MCF 10A (cell line): ENCODE measurements around the gene AP5S1. TPM values are rescaled to one million over a fixed set of nuclear protein-coding genes. Genes with fewer than 3 reads are reported as not detected.
A peak's percentile ranks its signal among the peaks of the same experiment; 100 is the strongest.

Source experiments
- BruUV-seq: library from RNA; stranded (reverse); fragments of 400-500 nt; replicated peaks from 2 replicates; lab custom pipeline; 2021; lab: Mats Ljungman, UMichigan
- CTCF ChIA-PET: fragments of 300-600 bp; sonication (Branson Sonifier 250); formaldehyde crosslinking; extraction: SDS; loops from one replicate; lab custom pipeline; 2021; ENCODE audit warnings: antibody characterized with exemption, inconsistent platforms; lab: Yijun Ruan, JAX
- POLR2A ChIA-PET: fragments of 300-600, 350-650 bp; sonication (Branson Sonifier 250); formaldehyde crosslinking; extraction: SDS; loops from one replicate; lab custom pipeline; 2020; ENCODE audit warnings: antibody characterized with exemption, inconsistent platforms; lab: Yijun Ruan, JAX
- DNase-seq: peaks from one replicate; pipeline ENCODE4 v3.0.0-alpha.2; 2018; ENCODE audit not compliant: unreplicated experiment
- H3K27ac Mint-ChIP-seq: one replicate; pipeline ENCODE4 v1.8.0; 2022; ENCODE audit warnings: mild to moderate bottlenecking, low read depth, mixed read lengths; ENCODE audit not compliant: unreplicated experiment
- H3K27me3 Mint-ChIP-seq: one replicate; pipeline ENCODE4 v1.8.0; 2022; ENCODE audit warnings: mixed read lengths; ENCODE audit not compliant: insufficient read depth, unreplicated experiment
- H3K36me3 Mint-ChIP-seq: one replicate; pipeline ENCODE4 v1.8.0; 2022; ENCODE audit warnings: mild to moderate bottlenecking, moderate library complexity, mixed read lengths; ENCODE audit not compliant: insufficient read depth, unreplicated experiment
- H3K4me1 Mint-ChIP-seq: one replicate; pipeline ENCODE4 v1.8.0; 2022; ENCODE audit warnings: mixed read lengths; ENCODE audit not compliant: insufficient read depth, unreplicated experiment
- H3K4me3 Mint-ChIP-seq: one replicate; pipeline ENCODE4 v1.8.0; 2022; ENCODE audit warnings: mild to moderate bottlenecking, moderate library complexity, mixed read lengths; ENCODE audit not compliant: unreplicated experiment
- H3K9me3 Mint-ChIP-seq: one replicate; pipeline ENCODE4 v1.8.0; 2022; ENCODE audit warnings: mixed read lengths; ENCODE audit not compliant: unreplicated experiment
- intact Hi-C: fragments of 100-400 bp; cut with micrococcal nuclease; formaldehyde crosslinking; loops from 2 replicates; pipeline ENCODE4 v1.14.1; 2022
- total RNA-seq: library from RNA; stranded (reverse); gene quantifications from 2 replicates; pipeline ENCODE4 v1.2.3, GENCODE V29; 2022
- TF ChIP-seq, protein P1 (sequence below): fragments of 200-600 bp; IDR thresholded peaks from one replicate; pipeline ENCODE4 v1.8.0; 2022; ENCODE audit warnings: antibody characterized with exemption, mild to moderate bottlenecking; ENCODE audit not compliant: unreplicated experiment

AP5S1 gene
- total RNA-seq, 1 experiment from 2014 or later, result 19.2 TPM

DNA sequence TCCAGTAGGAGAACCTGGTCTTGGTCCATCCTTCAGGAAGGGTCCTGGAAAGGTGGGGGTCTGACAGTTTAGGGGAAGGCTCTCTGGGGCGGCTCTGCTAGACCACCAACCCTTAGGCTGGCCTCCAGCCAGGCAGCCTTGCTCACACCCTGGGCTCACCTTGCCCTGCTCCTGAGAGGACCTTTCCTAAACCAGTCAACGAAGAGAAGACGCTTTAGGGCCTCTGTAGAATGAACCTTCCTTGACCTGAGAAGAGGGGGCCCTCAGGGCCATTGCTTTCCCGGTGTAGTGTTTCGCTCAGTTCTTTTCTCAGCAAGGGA lies 23.2 kb upstream of the AP5S1 start:
- BruUV-seq, result TSS peak; percentile 41
- TF ChIP-seq, protein P1, sequence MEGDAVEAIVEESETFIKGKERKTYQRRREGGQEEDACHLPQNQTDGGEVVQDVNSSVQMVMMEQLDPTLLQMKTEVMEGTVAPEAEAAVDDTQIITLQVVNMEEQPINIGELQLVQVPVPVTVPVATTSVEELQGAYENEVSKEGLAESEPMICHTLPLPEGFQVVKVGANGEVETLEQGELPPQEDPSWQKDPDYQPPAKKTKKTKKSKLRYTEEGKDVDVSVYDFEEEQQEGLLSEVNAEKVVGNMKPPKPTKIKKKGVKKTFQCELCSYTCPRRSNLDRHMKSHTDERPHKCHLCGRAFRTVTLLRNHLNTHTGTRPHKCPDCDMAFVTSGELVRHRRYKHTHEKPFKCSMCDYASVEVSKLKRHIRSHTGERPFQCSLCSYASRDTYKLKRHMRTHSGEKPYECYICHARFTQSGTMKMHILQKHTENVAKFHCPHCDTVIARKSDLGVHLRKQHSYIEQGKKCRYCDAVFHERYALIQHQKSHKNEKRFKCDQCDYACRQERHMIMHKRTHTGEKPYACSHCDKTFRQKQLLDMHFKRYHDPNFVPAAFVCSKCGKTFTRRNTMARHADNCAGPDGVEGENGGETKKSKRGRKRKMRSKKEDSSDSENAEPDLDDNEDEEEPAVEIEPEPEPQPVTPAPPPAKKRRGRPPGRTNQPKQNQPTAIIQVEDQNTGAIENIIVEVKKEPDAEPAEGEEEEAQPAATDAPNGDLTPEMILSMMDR, result no peak
- peak; percentile 41 for DNase-seq
- ChIA-PET CTCF (interaction anchor here (1.0 to 1.7 kb wide), 2 partner anchors 10 to 21 kb away, joined by 6 to 8 read pairs; no protein-coding TSS in a partner anchor), POLR2A (interaction anchor here (0.6 to 3.2 kb wide), 4 partner anchors 21 to 250 kb away, joined by 3 to 36 read pairs (median 4); partner anchors contain the start of gene AP5S1)
- peak overlapping the region; percentile 94 for H3K27ac Mint-ChIP-seq
- intact Hi-C loops, result loop anchor here (1.0 kb wide), 1 partner anchor 14 kb away; no protein-coding TSS in a partner anchor
- H3K4me3 Mint-ChIP-seq, result peak overlapping the region; percentile 97
- H3K36me3 Mint-ChIP-seq, result peaks cover 51% of the 10 kb centered on the region
- H3K9me3 Mint-ChIP-seq, result no peaks in the 10 kb centered on the region
- H3K4me1 Mint-ChIP-seq, result peaks cover 26% of the 10 kb centered on the region
- no peaks in the 10 kb centered on the region for H3K27me3 Mint-ChIP-seq

DNA sequence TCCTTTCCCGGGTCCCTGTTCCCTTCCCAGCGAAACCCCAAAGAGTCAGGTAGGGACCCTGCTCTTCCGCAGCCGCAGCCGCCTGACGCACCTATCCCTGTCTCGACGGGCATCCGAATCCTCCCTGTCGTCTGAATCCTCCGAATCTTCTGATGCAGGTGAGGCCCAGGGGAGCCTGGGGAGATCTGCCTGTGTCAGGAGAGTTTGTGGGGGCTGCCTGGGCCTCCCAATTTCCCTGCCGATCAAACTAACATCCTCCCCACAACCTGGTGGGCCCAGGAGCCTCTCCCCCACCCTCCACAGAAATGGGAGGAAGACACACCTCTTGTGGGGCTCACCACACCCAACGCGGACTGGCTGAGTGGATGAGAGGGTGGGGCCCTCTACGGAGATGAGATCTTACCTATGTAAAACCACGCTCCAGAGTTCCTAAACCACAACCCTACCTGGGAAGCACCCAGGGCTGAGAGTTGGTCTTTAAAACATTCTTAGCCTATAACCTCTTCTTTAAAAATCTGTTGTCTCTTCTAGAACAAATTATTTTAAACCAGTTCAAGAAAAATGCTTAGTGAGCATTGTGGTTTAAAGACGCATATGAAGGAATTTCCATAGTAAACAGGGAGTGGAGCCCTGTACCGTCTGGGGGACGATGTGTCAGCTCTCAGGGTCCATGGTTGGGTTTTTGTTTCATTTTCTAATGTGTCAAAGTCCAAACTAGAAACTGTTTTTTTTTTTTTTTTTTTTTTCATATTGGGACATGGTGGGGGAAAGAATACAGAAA lies 22.6 kb upstream of the AP5S1 start:
- ChIA-PET CTCF (interaction anchor here (0.6 to 1.7 kb wide), 3 partner anchors 11 to 47 kb away, joined by 3 to 8 read pairs (median 6); no protein-coding TSS in a partner anchor), POLR2A (interaction anchor here (0.6 to 3.2 kb wide), 4 partner anchors 20 to 48 kb away, joined by 3 to 36 read pairs (median 6); partner anchors contain the start of gene AP5S1)
- Mint-ChIP-seq H3K9me3 (no peaks in the 10 kb centered on the region), H3K27me3 (no peaks in the 10 kb centered on the region), H3K36me3 (peaks cover 57% of the 10 kb centered on the region), H3K4me3 (peak overlapping the region; percentile 97), H3K27ac (peak overlapping the region; percentile 94), H3K4me1 (peaks cover 32% of the 10 kb centered on the region)
- BruUV-seq, result no TSS peak
- DNase-seq, result peak; percentile 85
- intact Hi-C loops, result loop anchor here (1.0 kb wide), 1 partner anchor 14 kb away; no protein-coding TSS in a partner anchor
- TF ChIP-seq, protein P1, result no peak

DNA sequence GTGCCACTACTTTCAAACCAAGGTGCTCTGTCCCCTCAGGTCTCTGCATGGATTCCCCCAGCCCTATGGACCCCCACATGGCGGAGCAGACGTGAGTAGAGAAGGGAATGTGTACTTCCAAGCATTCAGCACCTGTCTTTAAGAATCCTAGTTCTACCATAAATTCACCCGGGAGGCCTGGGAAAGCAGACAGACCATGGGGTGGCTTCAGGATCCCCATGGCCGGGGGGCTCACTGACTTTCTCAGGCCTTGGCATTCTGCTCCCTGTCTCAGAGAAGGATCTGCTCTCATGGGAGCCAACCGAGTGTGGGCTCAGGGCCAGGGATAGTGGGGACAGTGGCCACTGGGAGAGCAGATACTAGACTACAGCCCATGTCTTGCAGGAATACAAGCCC lies 22.0 kb upstream of the AP5S1 start:
- Mint-ChIP-seq H3K9me3 (no peaks in the 10 kb centered on the region), H3K4me1 (peaks cover 38% of the 10 kb centered on the region), H3K27ac (peak overlapping the region; percentile 94), H3K4me3 (peak overlapping the region; percentile 97), H3K27me3 (no peaks in the 10 kb centered on the region), H3K36me3 (peaks cover 63% of the 10 kb centered on the region)
- intact Hi-C loops, result no loop called here
- POLR2A ChIA-PET, result interaction anchor here (1.0 kb wide), 1 partner anchor 22 kb away, joined by 7 read pairs; the partner anchor contains the start of gene AP5S1
- BruUV-seq, result no TSS peak
- TF ChIP-seq, protein P1, result no peak
- CTCF ChIA-PET, result interaction anchor here (0.6 to 3.3 kb wide), 2 partner anchors 21 to 46 kb away, joined by 3 to 25 read pairs; partner anchors contain the start of gene AP5S1
- no peak for DNase-seq

DNA sequence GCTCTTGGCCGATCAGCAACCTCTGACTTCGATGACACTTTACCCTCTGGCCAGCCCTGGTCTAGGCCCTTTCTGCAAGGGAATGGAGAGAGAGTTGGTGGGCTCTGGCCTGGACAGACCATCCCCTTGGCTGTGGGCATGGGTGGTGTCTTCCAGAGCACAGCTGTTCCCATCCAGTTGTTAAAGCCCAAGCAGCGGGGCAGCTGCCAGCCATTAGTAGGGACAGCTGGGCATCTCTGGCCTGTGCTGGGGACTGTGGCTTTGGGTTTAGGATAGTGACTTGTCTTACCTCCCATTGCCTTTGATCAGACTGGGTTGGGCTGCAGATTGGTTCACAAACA lies 21.5 kb upstream of the AP5S1 start:
- Mint-ChIP-seq H3K27ac (no peak overlapping the region), H3K36me3 (peaks cover 68% of the 10 kb centered on the region), H3K27me3 (no peaks in the 10 kb centered on the region), H3K9me3 (no peaks in the 10 kb centered on the region), H3K4me1 (peaks cover 43% of the 10 kb centered on the region), H3K4me3 (peak overlapping the region; percentile 97)
- TF ChIP-seq, protein P1, result no peak
- DNase-seq, result no peak
- CTCF ChIA-PET, result interaction anchor here (1.0 to 3.3 kb wide), 2 partner anchors 11 to 20 kb away, joined by 3 to 25 read pairs; partner anchors contain the start of gene AP5S1
- intact Hi-C loops, result no loop called here
- POLR2A ChIA-PET, result no interaction called here
- BruUV-seq, result no TSS peak
